Dermis lymphatic vessel endothelial cell (primary cell): ENCODE data around the gene MAGEC3. TPM values are rescaled to one million over a fixed set of nuclear protein-coding genes. Genes with fewer than 3 reads are reported as not detected.

Experiments used
- total RNA-seq: library from RNA; depleted of rRNA; stranded (reverse); fragments of >200 nt; gene quantifications from 2 replicates; pipeline ENCODE4 v1.2.1, GENCODE V29; 2014

MAGEC3 gene, protein sequence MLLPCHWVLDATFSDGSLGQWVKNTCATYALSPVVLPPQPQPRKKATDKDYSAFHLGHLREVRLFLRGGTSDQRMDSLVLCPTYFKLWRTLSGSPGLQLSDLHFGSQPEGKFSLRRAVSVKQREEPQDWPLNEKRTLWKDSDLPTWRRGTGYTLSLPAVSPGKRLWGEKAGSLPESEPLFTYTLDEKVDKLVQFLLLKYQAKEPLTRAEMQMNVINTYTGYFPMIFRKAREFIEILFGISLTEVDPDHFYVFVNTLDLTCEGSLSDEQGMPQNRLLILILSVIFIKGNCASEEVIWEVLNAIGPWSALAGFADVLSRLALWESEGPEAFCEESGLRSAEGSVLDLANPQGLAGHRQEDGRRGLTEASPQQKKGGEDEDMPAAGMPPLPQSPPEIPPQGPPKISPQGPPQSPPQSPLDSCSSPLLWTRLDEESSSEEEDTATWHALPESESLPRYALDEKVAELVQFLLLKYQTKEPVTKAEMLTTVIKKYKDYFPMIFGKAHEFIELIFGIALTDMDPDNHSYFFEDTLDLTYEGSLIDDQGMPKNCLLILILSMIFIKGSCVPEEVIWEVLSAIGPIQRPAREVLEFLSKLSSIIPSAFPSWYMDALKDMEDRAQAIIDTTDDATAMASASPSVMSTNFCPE
- not detected in 2 replicates for total RNA-seq

DNA sequence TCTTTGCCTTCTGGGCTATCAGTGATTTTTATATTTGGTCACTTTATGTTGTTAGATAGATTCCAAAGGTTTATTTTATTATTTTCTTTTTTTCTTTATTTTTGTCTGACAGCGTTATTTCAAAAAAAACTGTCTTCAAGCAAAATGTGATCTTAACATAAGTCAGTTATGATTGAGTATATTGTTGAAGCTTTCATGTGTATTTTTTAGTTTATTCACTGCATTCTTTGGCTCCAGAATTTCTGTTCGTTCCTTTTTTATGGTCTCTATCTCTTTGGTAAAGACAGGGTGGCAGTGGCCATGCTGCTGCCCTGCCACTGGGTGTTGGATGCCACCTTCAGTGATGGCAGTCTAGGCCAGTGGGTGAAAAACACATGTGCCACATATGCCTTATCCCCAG is at the start of gene MAGEC3:
TSS of gene MAGEC3 (plus strand) at position 301 of the 400 bp plus-strand sequence. CDS start at position 301, 0 bp downstream.

DNA sequence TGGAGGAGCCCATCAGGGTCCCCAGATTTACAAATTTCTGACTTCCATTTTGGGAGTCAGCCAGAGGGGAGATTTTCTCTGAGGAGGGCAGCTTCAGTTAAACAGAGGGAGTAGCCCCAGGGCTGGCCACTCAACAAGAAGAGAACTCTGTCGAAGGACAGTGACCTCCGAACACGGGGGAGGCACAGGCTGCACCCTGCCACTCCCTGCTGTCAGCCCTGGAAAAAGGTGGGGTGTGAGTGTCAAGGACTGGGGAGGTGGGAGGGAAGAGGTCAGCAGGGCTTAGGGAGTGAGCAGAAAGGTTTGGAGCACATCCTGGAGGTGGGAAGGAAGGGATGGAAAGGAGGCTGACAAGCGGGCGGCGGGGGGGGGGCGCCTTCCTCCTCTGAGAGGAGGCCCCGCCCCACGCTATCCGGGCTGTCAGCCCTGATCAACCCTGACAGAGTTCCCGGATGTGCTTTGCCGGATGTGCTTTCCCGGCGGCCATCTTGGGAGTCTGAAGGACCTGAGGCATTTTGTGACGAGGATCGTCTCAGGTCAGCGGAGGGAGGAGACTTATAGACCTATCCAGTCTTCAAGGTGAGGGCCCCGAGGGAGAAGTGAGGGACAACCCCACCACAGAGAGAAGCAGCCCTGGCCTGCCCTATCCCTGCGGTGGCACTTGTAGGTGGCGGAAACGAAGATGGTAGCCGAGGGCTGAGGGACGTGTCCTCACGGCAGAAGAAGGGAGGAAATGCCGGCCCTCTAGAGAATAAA is 65.5 kb downstream of the MAGEC3 start, which contains the start of gene MAGEC1:
TSS of gene MAGEC1 (plus strand) at position 495 of the 756 bp plus-strand sequence. CDS start 1,179 bp downstream, outside the sequence.

Other genes starting within 250 kb of the MAGEC3 start
- gene SPANXA2, start 248.6 kb upstream of the MAGEC3 start, total RNA-seq: not detected in 2 replicates
- gene SPANXD, start 139.6 kb upstream of the MAGEC3 start, total RNA-seq: not detected in 2 replicates
- gene MAGEC1, start 65.6 kb downstream of the MAGEC3 start, total RNA-seq: not detected in 2 replicates